Activated CD8-positive, alpha-beta memory T cell treated with anti-CD3 and anti-CD28 coated beads, Interleukin-2, amount 50 U/mL, for 24 hours (primary cell): Measurements from ENCODE around the gene MATK.

ENCODE experiments used
- DNase-seq: peaks from one replicate; pipeline ENCODE4 v3.0.0-alpha.2; 2020; ENCODE audit errors: extremely low read depth

The MATK gene

DNA sequence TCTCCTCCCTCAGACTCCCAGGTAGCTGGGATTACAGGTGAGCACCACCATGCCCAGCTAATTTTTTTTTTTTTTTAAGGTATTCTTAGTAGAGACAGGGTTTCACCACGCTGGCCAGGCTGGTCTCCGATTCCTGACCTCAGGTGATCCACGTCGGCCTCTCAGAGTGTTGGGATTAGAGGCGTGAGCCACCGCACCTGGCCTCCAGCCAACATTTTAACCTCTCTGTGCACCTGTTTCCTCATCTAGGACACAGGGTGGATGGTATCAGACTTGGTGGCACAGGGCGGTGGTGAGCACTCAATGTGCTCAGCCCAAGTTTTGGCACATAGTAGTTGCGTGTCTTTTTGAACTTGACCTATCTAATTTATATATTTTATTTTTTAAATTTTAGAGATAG is 37.2 kb downstream of the MATK start:
- DNase-seq: no peak

DNA sequence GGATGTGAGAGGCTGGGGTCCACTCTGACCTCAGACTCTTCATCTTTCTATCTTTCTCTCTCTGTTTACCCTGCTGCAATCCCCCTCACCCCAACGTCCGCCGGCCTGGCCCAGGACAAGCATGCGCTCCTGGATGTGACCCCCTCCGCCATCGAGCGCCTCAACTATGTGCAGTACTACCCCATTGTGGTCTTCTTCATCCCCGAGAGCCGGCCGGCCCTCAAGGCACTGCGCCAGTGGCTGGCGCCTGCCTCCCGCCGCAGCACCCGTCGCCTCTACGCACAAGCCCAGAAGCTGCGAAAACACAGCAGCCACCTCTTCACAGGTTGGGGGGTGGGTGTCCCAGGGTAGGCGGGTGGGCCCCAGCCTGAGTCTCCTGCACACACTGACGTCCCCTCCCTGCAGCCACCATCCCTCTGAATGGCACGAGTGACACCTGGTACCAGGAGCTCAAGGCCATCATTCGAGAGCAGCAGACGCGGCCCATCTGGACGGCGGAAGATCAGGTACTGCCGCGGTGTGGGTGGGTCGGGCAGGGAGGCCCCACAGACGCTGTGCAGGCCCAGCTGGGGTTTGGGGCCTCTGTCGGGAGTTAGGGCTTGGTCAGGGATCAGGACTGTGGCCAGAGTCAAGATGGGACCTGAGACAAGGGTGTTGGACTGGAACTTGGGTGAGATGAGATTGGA is 39.7 kb downstream of the MATK start:
- DNase-seq: no peak

DNA sequence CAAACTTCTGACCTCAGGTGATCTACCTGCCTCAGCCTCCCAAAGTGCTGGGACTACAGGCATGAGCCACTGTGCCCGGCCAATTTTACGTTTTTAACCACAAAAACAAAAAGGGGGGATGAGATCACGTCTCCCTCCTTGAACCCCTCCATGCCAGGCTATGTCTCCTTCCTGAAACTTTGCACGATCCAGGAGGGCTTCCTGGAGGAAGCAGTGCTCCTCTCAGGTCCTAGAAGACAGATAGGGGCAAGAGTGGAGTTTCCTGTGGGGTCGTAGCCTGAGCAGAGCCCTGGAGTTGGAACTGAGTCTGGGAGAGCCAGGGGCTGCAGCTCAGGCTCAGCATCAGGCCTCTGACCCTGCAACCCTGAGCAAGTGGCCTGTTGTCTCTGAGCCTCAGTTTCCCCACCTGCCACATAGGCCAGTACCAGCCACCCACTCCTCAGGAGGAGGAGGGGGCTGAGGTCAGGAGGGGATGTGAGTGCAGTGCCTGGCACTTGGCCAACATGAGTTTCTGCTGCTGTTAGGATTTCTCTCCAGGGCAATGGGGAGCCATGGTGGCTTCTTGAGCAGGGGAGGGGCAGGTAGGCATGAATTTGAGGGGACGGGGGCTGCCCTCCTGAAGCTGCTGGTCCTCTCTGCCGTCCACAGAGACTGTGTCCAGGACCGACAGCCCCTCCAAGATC is 40.7 kb downstream of the MATK start:
- DNase-seq: no peak

- DNase-seq: no peak
These were observed 42.7 kb downstream of the MATK start for GRCh38 chr19:3743486-3743885.

DNA sequence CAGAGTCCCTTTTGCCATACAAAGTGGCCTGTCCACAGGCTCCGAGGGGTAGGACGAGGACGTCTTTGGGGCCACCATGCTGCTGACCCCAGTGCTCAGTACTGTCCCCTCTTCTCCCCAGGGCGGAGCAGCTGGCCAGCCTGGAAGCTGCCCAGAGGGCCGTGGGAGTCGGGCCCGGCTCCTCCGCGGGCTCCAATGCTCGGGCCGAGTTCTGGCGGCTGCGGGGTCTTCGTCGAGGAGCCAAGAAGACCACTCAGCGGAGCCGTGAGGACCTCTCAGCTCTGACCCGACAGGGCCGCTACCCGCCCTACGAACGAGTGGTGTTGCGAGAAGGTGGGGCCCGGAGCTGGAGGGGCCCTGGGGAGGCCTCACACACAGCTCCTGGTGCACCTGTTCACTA is 45.8 kb downstream of the MATK start:
- no peak for DNase-seq

DNA sequence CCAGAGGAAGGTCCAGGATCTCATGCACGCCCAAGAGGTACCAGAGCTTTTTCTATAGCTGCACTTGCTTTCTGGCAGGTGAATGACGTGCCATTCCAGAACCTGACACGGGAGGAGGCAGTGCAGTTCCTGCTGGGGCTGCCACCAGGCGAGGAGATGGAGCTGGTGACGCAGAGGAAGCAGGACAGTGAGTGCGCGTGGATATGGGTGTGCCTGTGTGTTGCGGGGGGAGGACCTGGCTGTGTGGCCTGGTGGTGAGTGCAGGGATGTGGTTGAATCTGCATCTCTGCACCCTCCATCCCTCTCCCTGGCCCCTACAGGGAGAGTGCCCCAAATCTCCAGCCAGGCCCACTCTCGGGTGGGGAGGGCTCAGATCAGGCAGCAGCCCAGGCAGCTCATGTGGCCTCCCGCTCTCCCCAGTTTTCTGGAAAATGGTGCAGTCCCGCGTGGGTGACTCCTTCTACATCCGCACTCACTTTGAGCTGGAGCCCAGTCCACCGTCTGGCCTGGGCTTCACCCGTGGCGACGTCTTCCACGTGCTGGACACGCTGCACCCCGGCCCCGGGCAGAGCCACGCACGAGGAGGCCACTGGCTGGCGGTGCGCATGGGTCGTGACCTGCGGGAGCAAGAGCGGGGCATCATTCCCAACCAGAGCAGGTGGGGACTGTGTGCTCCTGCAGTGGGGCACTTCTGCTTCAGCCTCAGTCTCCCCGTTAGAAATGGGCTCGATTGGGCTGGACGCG is 47.5 kb downstream of the MATK start:
- DNase-seq: no peak

DNA sequence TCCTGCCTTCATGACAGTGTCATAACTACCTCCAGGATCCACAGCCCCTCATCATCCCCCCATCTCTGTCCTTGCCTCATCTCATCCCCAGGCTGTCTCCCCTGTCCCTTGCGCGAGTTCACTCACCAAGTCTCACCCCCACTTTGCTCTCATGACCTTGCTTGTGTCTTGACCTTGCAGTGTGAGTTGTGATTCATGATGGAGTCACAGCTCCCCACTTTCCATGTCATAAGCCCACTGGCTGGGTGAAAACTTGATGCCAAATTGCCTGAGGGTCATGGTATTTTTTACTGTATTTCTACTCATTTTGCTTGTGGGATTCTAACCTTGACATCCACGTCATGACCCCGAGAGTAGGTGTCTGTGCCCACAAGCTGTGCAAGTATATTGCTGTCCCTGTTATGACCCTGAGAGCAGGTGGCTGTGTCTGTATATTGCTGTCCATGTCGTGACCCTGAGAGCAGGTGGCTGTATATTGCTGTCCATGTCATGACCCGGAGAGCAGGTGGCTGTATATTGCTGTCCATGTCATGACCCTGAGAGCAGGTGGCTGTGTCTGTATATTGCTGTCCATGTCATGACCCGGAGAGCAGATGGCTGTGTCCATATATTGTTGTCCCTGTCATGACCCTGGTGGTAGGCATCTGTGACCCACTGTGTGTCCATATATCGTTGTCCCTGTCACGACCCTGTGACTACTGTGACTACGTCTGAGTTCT is 48.5 kb downstream of the MATK start:
- no peak for DNase-seq

- no peak for DNase-seq
These were observed 50.0 kb downstream of the MATK start for GRCh38 chr19:3736106-3736724.

DNA sequence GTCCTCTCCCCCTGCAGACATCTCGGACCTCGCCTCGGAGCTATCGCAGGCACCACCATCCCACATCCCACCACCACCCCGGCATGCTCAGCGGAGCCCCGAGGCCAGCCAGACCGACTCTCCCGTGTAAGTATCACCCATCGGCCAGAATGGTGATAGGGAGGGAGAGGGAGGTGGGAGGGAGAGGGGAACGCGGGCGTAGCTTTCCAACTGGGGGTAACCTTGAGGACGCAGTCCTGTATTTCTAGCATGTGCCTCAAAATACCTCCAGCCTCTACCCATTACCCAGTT is 51.9 kb downstream of the MATK start:
- no peak for DNase-seq

DNA sequence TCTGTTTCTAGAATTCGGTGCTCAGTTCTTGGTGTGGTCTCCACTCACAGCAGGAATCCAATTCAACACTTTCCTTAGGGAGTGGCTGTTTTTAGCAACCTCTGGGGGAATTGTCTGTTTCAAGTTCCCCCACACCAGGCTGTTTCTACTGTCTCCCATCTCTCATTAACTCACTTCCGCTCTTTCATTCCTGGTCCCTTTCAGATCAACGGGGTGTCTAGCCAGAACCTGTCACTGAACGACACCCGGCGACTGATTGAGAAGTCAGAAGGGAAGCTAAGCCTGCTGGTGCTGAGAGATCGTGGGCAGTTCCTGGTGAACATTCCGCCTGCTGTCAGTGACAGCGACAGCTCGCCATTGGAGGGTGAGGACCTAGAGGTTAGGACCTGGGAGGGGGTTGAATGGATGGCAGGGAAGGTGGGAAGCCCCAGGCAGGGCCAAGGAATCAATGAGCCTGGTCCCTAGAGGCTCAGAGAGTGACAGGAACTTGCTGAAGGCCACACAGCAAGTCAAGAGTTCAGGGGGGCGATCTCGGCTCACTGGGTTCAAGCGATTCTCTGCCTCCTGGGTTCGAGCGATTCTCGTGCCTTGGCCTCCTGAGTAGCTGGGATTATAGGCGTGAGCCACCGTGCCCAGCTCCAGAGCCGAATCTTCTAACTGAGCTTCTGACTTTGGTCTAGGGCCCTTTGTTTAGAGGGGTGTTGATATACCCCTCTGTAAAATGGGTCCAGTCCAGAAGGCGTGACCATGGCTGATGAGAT is 52.5 kb downstream of the MATK start:
- no peak for DNase-seq

DNA sequence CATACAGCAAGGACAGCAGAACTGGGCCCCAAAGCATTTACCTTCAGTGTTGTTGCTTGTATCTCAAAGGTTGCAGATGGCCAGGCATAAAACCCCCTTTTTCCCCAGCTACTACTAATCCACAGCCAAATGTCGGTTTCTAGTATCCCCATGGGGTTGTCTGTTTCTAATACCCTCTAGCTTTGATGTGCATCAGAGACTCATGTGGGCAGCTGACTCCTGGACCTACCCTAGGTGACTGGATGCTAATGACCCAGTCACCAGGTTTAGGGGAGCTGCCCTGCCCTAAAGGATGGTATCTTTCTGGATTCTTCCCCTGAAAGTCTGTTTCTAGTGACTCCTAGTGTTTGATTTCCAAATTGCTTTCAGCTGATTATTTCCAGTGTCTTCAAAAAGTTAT is 54.1 kb downstream of the MATK start:
- DNase-seq: no peak

DNA sequence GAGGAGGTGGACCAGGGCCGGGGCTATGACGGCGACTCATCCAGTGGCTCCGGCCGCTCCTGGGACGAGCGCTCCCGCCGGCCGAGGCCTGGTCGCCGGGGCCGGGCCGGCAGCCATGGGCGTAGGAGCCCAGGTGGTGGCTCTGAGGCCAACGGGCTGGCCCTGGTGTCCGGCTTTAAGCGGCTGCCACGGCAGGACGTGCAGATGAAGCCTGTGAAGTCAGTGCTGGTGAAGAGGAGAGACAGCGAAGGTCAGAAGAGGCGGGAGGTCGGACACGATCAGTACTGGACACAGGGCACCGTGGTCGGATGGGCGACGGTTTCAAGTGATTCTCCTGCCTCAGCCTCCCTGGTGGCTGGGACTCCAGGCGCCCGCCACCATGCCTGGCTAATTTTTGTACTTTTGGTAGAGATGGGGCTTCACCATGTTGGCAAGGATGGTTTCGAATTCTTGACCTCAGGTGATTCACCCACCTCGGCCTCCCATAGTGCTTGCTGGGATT is 55.7 kb downstream of the MATK start:
- no peak for DNase-seq
